GM19099 (cell line): ENCODE measurements around the gene NRGN.

ENCODE experiments used
- POLR2A ChIP-seq: IDR thresholded peaks from 3 replicates; pipeline ENCODE4 v1.6.1; 2011; ENCODE audit warnings: low read depth; ENCODE audit not compliant: insufficient read length; ENCODE audit errors: extremely low read depth

The NRGN gene

GRCh38 chr11:124760806-124761205, 21.1 kb downstream of the NRGN start:
- no peak for TF ChIP-seq POLR2A

DNA sequence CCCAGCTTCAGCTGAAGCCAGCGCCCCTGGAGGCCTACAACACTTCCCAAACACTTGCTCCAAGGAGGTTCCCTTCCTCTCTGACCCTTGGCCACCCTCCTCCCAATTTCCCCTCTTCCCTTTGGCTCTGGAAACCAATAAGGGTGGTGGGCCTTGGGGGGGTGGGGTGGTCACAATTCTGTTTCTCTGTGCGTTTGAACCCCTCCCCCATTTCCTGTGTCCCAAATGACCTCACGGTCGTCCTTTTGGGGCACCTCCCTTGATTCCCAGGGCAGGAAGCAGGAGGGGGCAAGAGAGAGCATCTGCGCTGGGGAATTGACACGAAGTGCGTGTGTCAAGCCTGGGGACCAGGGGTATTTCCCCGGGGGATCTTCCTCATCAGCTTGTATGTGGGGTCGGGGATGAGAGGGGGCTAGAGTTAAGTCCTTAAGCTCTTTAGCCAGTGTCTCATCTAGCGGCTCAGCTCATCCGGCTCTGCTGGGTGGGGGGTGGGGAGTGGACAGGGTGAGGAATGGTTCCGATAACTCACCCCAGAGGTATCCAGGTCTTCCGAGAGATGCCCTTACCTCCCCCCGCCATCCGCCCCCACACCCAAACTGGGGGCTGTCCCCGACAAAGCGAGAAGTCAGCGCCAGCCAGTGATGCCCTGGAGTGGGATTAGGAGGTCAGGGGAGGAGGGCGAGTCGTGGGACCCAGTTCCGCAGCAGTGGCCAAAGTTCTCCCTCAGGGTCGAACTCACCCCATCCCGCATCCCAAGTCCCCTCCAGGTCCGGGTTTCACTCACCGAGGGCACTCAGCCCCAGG, 21.8 kb downstream of the NRGN start:
- TF ChIP-seq POLR2A = no peak

DNA sequence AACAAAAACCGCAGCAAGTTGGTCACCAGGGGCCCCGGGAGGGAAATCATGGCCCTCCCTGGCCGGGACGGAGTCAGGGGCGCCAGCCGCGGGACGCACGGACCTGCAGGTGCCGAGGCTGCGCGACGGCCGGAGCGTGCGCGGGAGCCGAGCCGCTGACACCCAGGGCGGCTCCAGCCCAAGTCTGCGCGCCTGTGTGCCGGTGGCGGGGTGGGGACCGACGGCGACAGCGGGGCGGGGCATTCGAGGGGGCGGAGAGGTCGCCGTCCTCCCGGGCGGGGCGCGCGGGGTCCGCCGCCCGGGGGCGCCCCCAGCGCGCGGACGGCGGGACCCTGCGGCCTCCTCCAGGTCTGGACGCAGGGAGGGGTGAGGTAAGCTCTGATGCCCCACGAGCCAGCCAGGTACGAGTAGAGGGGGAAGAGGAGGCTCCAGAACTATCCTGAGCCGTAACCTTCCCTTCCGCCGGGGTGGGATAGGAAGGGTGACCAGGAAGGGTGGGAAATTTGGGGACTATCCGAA, 22.4 kb downstream of the NRGN start, which contains the start of gene ESAM:
ESAM (minus strand) TSS at position 186 of the 519 bp plus-strand sequence; CDS start at position 50, 136 bp downstream.
- TF ChIP-seq POLR2A = peak; percentile 98

DNA sequence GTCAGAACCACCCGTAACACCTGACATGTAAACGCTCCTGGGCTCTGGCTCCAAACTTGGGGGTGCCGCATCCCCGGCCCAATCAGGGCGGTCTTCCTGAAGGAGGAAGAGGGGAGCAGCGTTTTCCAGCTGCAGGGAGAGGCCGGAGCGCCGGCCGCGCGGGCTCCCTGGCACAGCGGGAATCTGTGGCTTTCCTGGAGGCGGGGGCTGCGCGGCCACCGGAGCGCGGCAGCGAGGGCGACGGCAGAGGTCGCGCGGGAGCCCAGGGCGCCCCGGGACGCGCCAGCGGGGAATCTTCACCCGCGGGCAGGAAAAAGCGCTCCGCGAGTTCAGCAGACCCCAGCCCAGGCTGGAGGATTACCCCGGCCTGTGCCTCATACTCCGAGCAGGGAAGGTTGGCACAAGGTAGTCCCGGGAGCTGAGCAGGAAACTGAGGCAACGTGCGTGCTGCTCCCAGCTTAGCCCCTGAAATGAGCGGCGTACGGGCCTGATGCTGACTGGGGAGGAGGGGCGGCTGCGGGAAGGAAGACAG, 22.9 kb downstream of the NRGN start:
- no peak for TF ChIP-seq POLR2A

- TF ChIP-seq POLR2A = no peak
Observed at GRCh38 chr11:124763156-124763947, 23.6 kb downstream of the NRGN start.

DNA sequence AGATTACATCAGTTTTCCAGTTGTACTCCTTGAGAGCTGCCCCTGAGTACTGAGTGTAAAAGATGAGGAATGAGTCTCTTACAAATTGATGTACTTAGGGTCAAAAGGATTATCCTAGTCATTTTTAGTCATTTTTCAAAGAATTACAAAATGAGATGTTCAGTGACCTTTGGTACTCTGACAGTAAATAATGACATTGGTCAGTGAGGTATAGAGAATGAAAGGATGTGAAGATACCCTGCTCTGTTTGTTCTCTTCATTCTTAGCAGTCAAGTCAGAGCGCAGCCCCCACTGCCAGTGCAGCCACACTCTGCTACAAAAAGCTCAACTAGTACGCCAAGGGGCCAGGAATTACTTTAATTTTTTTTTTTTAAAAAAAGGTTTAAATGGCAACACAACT, 26.4 kb downstream of the NRGN start:
- TF ChIP-seq POLR2A = no peak

DNA sequence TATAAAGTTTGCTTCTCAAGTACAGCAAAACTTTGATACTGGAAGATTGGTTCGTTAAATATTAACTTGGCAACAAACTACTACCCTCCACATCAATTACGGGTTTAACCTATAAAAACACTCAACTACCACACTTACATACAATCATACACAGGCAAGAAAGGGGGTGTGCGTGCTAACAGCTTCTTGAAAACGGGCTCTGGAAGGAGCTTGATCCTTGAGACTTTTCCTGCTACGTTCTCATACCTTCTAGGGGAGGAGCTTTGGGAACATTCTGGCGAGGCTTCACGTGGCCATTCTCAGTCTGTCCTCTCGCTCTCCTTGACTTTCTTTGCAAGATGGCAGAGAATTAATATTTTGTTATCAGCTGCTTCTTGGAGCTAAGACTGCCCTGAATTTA, 29.2 kb downstream of the NRGN start:
- no peak for TF ChIP-seq POLR2A

DNA sequence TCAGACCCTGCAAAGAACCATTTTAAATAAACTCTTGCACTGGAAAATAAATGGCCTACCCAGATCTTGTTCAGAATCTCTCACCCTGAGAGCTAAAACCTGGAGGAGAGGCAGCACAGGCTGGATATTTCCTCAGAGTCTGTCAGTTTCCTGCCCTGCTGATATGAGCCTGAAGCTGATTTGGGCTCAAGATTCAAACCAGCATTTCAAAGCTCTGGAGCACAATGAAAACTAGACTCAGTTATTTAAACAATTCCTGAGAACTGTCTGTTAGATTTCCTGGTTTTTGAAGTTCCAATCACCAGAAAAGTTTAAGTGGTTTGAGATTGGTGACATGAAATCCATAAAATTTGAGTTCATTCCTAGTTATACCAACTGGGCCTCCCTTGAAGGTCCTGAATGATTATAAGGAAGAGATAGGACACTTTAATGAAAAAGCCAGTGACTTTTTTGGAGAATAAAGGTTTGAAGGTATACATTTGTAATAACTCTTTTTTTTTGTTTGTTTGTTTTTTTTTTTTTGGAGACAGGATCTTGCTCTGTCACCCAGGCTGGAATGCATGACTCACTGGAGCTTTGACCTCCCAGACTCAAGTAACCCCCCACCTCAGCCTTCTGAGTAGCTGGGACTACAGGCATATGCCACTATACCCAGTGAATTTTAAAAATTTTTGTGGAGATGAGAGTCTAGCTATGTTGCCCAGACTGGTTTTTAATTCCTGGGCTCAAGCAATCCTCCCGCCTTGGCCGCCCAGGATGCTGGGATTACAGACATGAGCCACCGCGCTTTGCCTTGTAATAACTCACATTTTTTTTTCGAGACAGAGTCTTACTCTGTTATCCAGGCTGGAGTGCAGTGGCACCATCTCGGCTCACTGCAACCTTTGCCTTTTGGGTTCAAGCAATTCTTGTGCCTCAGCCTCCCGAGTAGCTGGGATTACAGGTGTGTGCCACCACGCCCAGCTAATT, 30.3 kb downstream of the NRGN start:
- no peak for TF ChIP-seq POLR2A

GRCh38 chr11:124776865-124777645, 37.3 kb downstream of the NRGN start:
- no peak for TF ChIP-seq POLR2A

DNA sequence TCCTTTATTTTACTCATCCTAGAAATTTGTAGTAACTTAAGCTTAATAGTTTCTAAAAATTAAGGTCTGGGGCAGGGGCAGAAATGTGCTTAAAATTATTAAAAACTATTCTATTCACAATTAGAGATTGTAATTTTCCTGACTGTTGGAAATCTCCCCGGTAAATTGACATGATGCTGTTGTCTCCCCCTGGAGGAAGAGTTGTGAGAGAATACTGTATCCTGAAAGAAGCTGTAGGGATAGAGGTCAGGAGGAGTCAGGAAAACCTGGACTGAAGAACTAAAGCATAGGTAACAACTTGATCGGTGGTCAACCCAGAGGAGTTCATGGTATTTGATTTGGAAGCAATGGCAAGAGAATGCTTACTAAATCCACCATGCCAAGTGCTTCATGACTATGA, 38.5 kb downstream of the NRGN start:
- no peak for TF ChIP-seq POLR2A

DNA sequence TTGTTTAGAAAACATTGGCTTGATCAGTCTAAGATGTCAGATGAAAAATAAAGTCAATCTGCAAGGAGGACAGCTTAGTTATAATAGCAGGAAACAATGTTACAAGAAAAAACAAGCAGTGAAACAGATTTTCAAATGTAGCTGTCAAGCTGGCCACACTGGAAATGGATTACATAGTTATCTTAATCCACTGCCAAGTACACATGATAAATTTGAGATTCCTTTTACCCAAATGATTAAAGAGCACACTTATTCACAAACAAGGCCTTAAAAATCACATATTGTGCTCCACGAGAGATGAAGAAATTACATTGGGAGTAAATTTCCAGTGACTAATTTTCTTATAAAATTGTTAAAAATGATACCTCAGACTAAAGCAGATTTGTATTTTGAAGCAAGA, 39.8 kb downstream of the NRGN start:
- TF ChIP-seq POLR2A = no peak

- no peak for TF ChIP-seq POLR2A
Observed at GRCh38 chr11:124783002-124783401, 43.3 kb downstream of the NRGN start.

GRCh38 chr11:124784051-124784450, 44.3 kb downstream of the NRGN start:
- no peak for TF ChIP-seq POLR2A

DNA sequence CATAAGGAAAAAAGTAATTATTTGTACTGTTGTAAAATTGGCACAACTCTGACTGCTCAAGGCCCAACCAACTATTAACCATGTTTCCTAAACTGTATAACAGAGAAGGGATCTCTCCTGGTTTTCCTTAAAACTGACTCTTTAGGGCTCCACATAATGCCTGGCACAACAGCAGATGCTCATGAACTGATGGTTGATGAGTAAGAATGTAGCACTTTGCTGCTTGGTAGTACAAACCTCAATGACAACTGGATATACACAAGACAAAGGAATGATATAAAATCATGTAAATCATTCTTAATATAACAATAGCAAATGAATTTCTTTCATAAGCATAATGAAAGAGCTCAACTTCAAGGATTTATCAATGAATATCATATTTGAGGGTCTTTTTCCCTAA, 48.8 kb downstream of the NRGN start:
- no peak for TF ChIP-seq POLR2A
